Gastrocnemius medialis (tissue), 4 donors: ENCODE data around the gene AFAP1. TPM values are rescaled to one million over a fixed set of nuclear protein-coding genes. Genes with fewer than 3 reads are reported as not detected.

ENCODE experiments used
- ATAC-seq, 2 donors: fragments of 150-250 bp; one replicate each; pipeline ENCODE4 v1.9.1; 2016
- DNase-seq, 2 donors: peaks; one replicate each; pipeline ENCODE4 v3.0.0-alpha.2; 2019
- H3K27ac ChIP-seq, 4 donors: fragments of 200-600 bp; sonication (generic); 1 replicate in 1 of 4; 2 replicates in 3 of 4; pipeline ENCODE4 v1.5.1; 2016 to 2018; ENCODE audit warnings: mild to moderate bottlenecking in 2 of 4, moderate library complexity in 1 of 4
- H3K27me3 ChIP-seq, 3 donors: fragments of 200-600 bp; sonication (generic) in 2 of 3; 1 replicate in 1 of 3; 2 replicates in 2 of 3; pipeline versions ENCODE4 v1.5.1 to v1.6.0; 2016 to 2019; ENCODE audit warnings: mild to moderate bottlenecking in 1 of 3, moderate library complexity in 1 of 3
- H3K36me3 ChIP-seq, 2 donors: fragments of 200-600 bp; sonication (generic) in 1 of 2; one replicate each; pipeline ENCODE4 v1.5.1; 2017 to 2018
- H3K4me1 ChIP-seq, 2 donors: fragments of 200-600 bp; sonication (generic) in 1 of 2; one replicate each; pipeline ENCODE4 v1.5.1; 2016 to 2017; ENCODE audit warnings: mild to moderate bottlenecking in 2 of 2
- H3K4me3 ChIP-seq, 4 donors: fragments of 200-600 bp; sonication (generic) in 3 of 4; 1 replicate in 1 of 4; 2 replicates in 3 of 4; pipeline ENCODE4 v1.5.1; 2016 to 2019; ENCODE audit warnings: mild to moderate bottlenecking in 2 of 4
- H3K9me3 ChIP-seq, 3 donors: fragments of 200-600 bp; sonication (generic) in 2 of 3; 1 replicate in 1 of 3; 2 replicates in 2 of 3; pipeline ENCODE4 v1.5.1; 2016 to 2019
- POLR2A ChIP-seq, 2 donors: fragments of 450-650 bp; IDR thresholded peaks; one replicate each; pipeline ENCODE4 v1.6.1; 2017; ENCODE audit warnings: antibody characterized with exemption in 2 of 2, mild to moderate bottlenecking in 2 of 2, moderate library complexity in 2 of 2
- in situ Hi-C, 4 donors: fragments of 200-750 bp; cut with MboI; loops; one replicate each; pipeline versions ENCODE4 v1.15.0 to v1.8.0; 2017; ENCODE audit warnings: low sequenced_read_pairs in 4 of 4
- intact Hi-C: fragments of 100-400 bp; cut with DNase I; formaldehyde crosslinking; loops from one replicate; pipeline ENCODE4 v1.15.1; 2023; ENCODE audit warnings: low total_unique reads
- total RNA-seq, 4 donors: library from RNA; depleted of rRNA; stranded (reverse); fragments of >200 nt; gene quantifications; one replicate each; pipeline versions ENCODE4 v1.1.0 to v1.2.3, GENCODE V29; 2016
- TF ChIP-seq, protein P1 (sequence below), 5 experiments: fragments of 450-650 bp in 3 of 5; fragments of 200-600 bp in 2 of 5; sonication (generic) in 2 of 5; IDR thresholded peaks in 4 of 5; conservative IDR thresholded peaks in 1 of 5; 1 replicate in 4 of 5; 2 replicates in 1 of 5; pipeline ENCODE4 v1.5.1; 2016 to 2019; ENCODE audit warnings: antibody characterized with exemption in 5 of 5, mild to moderate bottlenecking in 3 of 5, moderate library complexity in 3 of 5

AFAP1 gene
- total RNA-seq, 4 donors from 2014 or later: 1.5 to 8.6 (median 3.5) TPM

DNA sequence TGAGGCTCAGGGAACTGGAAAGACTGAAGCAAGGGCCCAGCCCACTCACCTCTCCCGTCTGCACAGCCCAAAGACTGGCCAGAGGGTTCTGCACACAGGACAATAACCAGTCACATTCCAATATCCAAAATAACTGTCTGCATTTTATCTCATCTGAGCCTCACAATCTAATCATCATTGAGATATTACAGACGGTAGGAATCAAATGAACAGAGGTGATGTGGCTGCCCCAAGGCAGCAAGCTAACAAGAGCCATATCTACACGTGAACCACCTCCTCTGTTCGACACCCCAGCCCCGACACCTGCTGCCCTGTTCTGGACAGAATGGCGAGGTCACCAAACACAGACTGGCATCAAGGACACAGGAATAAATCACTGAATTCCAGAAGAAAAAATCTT is 60.5 kb downstream of the AFAP1 start:
- in situ Hi-C loops: no loop called here
- Histone ChIP-seq H3K36me3 (no peaks in the 10 kb centered on the region), H3K4me3 (no peak overlapping the region), H3K27me3 (no peaks in the 10 kb centered on the region), H3K4me1 (peaks cover 0 to 5% of the 10 kb centered on the region in 2 donors), H3K9me3 (no peaks in the 10 kb centered on the region), H3K27ac (no peak overlapping the region)
- intact Hi-C loops: no loop called here
- DNase-seq: no peak
- TF ChIP-seq POLR2A (IDR thresholded peaks at IDR 0.05): no peak
- TF ChIP-seq, protein P1, sequence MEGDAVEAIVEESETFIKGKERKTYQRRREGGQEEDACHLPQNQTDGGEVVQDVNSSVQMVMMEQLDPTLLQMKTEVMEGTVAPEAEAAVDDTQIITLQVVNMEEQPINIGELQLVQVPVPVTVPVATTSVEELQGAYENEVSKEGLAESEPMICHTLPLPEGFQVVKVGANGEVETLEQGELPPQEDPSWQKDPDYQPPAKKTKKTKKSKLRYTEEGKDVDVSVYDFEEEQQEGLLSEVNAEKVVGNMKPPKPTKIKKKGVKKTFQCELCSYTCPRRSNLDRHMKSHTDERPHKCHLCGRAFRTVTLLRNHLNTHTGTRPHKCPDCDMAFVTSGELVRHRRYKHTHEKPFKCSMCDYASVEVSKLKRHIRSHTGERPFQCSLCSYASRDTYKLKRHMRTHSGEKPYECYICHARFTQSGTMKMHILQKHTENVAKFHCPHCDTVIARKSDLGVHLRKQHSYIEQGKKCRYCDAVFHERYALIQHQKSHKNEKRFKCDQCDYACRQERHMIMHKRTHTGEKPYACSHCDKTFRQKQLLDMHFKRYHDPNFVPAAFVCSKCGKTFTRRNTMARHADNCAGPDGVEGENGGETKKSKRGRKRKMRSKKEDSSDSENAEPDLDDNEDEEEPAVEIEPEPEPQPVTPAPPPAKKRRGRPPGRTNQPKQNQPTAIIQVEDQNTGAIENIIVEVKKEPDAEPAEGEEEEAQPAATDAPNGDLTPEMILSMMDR (IDR thresholded peaks at IDR 0.05 in 4 of 5, conservative IDR thresholded peaks at IDR 0.05 in 1 of 5): no peak
- no peak for ATAC-seq

DNA sequence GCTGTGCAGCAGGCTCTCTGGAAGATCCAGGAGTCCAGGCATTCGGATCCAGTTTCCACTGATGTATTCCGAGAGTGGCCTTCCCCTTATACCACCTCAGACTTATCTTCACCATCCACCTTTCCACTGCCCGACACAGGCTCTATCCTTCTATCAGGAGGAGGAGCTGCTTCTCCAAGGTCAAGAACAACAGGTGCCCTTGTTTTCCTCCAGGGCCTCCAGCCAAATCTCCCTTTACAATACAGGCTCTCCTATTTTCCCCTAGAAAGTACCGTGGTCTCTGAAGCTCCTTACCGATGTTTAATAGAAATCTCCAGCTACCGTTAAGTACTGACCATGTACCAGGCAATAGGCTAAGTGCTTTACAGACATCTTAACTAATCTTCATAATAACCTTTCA is 61.3 kb downstream of the AFAP1 start:
- in situ Hi-C loops (no loop called here), intact Hi-C loops (no loop called here)
- peaks cover 0 to 8% of the 10 kb centered on the region in 2 donors for H3K4me1 ChIP-seq
- no peaks in the 10 kb centered on the region for H3K27me3 ChIP-seq
- no peaks in the 10 kb centered on the region for H3K36me3 ChIP-seq
- DNase-seq (no peak), ATAC-seq (no peak)
- H3K9me3 ChIP-seq: no peaks in the 10 kb centered on the region
- H3K27ac ChIP-seq: no peak overlapping the region
- TF ChIP-seq, protein P1 (IDR thresholded peaks at IDR 0.05 in 4 of 5, conservative IDR thresholded peaks at IDR 0.05 in 1 of 5): no peak
- TF ChIP-seq POLR2A (IDR thresholded peaks at IDR 0.05): no peak
- H3K4me3 ChIP-seq: no peak overlapping the region

DNA sequence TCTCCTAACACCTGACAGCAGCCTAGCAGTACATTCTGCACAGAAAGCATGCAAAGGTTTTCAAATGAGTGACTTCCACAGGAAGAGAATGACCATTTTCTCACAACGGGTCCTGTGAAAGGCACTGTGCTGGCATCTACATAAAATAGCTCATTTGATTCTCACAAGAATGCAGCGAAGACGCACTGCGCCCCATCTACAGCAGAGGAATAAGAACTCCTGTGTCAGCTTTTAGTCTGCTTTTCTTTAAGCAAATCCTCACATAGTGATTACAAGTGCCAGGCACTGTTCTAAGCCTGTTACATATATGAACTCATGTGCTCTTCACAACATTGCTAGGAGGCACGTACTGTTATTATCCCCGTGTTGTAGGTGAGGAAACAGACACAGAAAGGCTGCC is 62.5 kb downstream of the AFAP1 start:
- TF ChIP-seq, protein P1 (IDR thresholded peaks at IDR 0.05 in 4 of 5, conservative IDR thresholded peaks at IDR 0.05 in 1 of 5): no peak
- TF ChIP-seq POLR2A (IDR thresholded peaks at IDR 0.05): no peak
- Histone ChIP-seq H3K4me1 (peaks cover 6 to 14% of the 10 kb centered on the region in 2 donors), H3K36me3 (no peaks in the 10 kb centered on the region), H3K27ac (no peak overlapping the region), H3K27me3 (no peaks in the 10 kb centered on the region), H3K9me3 (no peaks in the 10 kb centered on the region), H3K4me3 (no peak overlapping the region)
- intact Hi-C loops (no loop called here), in situ Hi-C loops (no loop called here)
- ATAC-seq: no peak
- DNase-seq: no peak

DNA sequence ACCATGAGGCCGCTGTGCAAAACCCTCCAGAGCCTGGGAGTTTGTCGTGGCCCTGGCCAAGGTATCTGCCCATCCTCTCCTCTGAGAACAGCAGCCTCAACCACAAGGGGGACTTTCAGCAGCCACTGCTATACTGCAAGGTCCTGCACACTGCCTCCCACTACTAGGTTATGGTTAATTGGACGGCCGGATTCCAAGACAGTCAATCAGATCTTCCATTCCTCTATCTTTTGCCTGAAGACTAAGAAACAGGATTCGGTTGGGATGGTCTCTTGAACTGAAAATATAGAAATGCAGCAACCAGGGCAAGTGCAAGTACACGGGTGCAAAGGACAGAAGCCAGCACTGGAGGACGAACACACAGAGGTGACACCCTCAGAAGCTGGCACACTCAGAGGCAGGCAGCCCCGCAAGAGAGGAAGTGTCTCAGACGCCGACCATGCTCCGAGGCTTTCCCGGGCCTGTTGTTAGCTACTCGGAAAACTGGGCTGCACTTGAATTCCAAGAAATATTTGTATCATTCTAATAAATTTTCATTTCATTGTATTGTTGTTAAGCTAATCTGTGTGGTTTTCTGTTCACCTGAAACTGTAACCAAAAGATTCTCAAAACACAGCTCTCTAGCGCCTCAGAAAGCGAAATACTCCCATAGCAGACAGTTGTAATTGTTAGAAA is 63.3 kb downstream of the AFAP1 start:
- DNase-seq: no peak
- intact Hi-C loops: no loop called here
- no peak for ATAC-seq
- in situ Hi-C loops: no loop called here
- no peak overlapping the region for H3K4me3 ChIP-seq
- H3K27me3 ChIP-seq: no peaks in the 10 kb centered on the region
- H3K9me3 ChIP-seq: no peaks in the 10 kb centered on the region
- H3K36me3 ChIP-seq: no peaks in the 10 kb centered on the region
- no peak overlapping the region for H3K27ac ChIP-seq
- TF ChIP-seq, protein P1 (IDR thresholded peaks at IDR 0.05 in 4 of 5, conservative IDR thresholded peaks at IDR 0.05 in 1 of 5): no peak
- no peak for TF ChIP-seq POLR2A (IDR thresholded peaks at IDR 0.05)
- H3K4me1 ChIP-seq: peaks cover 14 to 22% of the 10 kb centered on the region in 2 donors

DNA sequence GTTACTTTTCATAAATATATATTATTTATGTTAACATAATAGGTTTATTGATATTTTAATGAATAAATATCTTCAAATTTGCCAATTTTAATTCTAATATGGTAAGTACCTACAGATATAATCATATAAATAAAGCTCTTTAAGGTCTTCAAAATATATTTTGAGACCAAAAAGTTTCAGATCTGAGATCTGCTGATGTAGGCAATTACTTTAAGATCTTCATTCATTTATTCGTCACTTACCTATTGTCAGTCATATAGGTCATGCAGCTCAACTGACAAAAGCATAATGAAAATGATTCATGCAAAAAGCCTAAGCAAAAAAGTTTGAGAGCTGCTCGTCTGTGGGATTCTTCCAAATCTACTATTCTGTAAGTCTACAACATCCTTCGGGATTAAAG is 64.8 kb downstream of the AFAP1 start:
- H3K36me3 ChIP-seq: no peaks in the 10 kb centered on the region
- H3K4me1 ChIP-seq: peaks cover 24 to 31% of the 10 kb centered on the region in 2 donors
- H3K4me3 ChIP-seq: no peak overlapping the region
- no peak overlapping the region for H3K27ac ChIP-seq
- H3K27me3 ChIP-seq: no peaks in the 10 kb centered on the region
- ATAC-seq (no peak), DNase-seq (no peak)
- in situ Hi-C loops: no loop called here
- H3K9me3 ChIP-seq: no peaks in the 10 kb centered on the region
- intact Hi-C loops: loop anchor here (5.0 kb wide), 1 partner anchor 62 kb away; the partner anchor contains the start of gene AFAP1
- no peak for TF ChIP-seq POLR2A (IDR thresholded peaks at IDR 0.05)
- TF ChIP-seq, protein P1 (IDR thresholded peaks at IDR 0.05 in 4 of 5, conservative IDR thresholded peaks at IDR 0.05 in 1 of 5): no peak
